Mucosa of descending colon (tissue), 3 donors: ENCODE measurements around the gene RPTOR. TPM values are rescaled to one million over a fixed set of nuclear protein-coding genes. Genes with fewer than 3 reads are reported as not detected.

Experiments used
- ATAC-seq: fragments of 200-7000 bp; cut with Tn5 transposase; one replicate; pipeline ENCODE4 v1.9.1; 2020; ENCODE audit warnings: mild to moderate bottlenecking, moderate library complexity
- DNase-seq, 3 donors: peaks; one replicate each; pipeline ENCODE4 v3.0.0-alpha.2; 2020
- H3K36me3 ChIP-seq: fragments of 200-600 bp; one replicate; pipeline ENCODE4 v1.8.0; 2021; ENCODE audit warnings: low read depth, mild to moderate bottlenecking
- H3K4me1 ChIP-seq: fragments of 200-600 bp; one replicate; pipeline ENCODE4 v1.8.0; 2021; ENCODE audit warnings: low read depth, mild to moderate bottlenecking
- H3K4me3 ChIP-seq: fragments of 200-600 bp; one replicate; pipeline ENCODE4 v1.8.0; 2021; ENCODE audit warnings: mild to moderate bottlenecking
- H3K9me3 ChIP-seq: fragments of 200-600 bp; one replicate; pipeline ENCODE4 v1.8.0; 2021; ENCODE audit warnings: mild to moderate bottlenecking
- intact Hi-C, 2 donors: fragments of 100-400 bp; cut with DNase I in 1 of 2; cut with micrococcal nuclease in 1 of 2; formaldehyde crosslinking; loops; one replicate each; pipeline versions ENCODE4 v1.11.0 to v1.11.1; 2022; cut with DNase I, micrococcal nuclease
- total RNA-seq, 3 donors: library from RNA; stranded (reverse); fragmentation: NEBNext Ultra II Directional in 2 of 3; extraction: Animal tissue kit (Norgen Biotek cat#: 25700) in 2 of 3; gene quantifications; one replicate each; pipeline versions ENCODE4 v1.2.1 to v1.2.4, GENCODE V29; 2021 to 2023
- TF ChIP-seq, protein P1 (sequence below): fragments of 200-600 bp; IDR thresholded peaks from one replicate; pipeline ENCODE4 v1.8.0; 2022; ENCODE audit warnings: antibody characterized with exemption, mild to moderate bottlenecking
- donor health status: DM: no; HTN: no; CAD: no; lungs with moderate emphysema.
- donor health status: DM: no; HTN: no; CAD: no.
- donor health status: DM: no; HTN: yes; CAD: no.

The RPTOR gene
- total RNA-seq, 3 donors from 2014 or later, result 30.5 to 44.4 (median 37.2) TPM

- Histone ChIP-seq H3K4me1 (peaks cover 20% of the 10 kb centered on the region), H3K9me3 (no peaks in the 10 kb centered on the region), H3K4me3 (no peak overlapping the region), H3K36me3 (no peaks in the 10 kb centered on the region)
- no peak for ATAC-seq
- intact Hi-C loops, result no loop called here
- DNase-seq, result no peak
- TF ChIP-seq, protein P1, sequence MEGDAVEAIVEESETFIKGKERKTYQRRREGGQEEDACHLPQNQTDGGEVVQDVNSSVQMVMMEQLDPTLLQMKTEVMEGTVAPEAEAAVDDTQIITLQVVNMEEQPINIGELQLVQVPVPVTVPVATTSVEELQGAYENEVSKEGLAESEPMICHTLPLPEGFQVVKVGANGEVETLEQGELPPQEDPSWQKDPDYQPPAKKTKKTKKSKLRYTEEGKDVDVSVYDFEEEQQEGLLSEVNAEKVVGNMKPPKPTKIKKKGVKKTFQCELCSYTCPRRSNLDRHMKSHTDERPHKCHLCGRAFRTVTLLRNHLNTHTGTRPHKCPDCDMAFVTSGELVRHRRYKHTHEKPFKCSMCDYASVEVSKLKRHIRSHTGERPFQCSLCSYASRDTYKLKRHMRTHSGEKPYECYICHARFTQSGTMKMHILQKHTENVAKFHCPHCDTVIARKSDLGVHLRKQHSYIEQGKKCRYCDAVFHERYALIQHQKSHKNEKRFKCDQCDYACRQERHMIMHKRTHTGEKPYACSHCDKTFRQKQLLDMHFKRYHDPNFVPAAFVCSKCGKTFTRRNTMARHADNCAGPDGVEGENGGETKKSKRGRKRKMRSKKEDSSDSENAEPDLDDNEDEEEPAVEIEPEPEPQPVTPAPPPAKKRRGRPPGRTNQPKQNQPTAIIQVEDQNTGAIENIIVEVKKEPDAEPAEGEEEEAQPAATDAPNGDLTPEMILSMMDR, result no peak
Observed at GRCh38 chr17:80850817-80851216, 306.2 kb downstream of the RPTOR start.

- no peaks in the 10 kb centered on the region for H3K9me3 ChIP-seq
- DNase-seq (no peak), ATAC-seq (no peak)
- no peak overlapping the region for H3K4me3 ChIP-seq
- TF ChIP-seq, protein P1, result no peak
- no peaks in the 10 kb centered on the region for H3K36me3 ChIP-seq
- H3K4me1 ChIP-seq, result peaks cover 23% of the 10 kb centered on the region
- intact Hi-C loops, result no loop called here
Observed at GRCh38 chr17:80851277-80851925, 306.8 kb downstream of the RPTOR start.

- H3K4me3 ChIP-seq, result no peak overlapping the region
- TF ChIP-seq, protein P1, result no peak
- H3K9me3 ChIP-seq, result no peaks in the 10 kb centered on the region
- intact Hi-C loops, result no loop called here
- peaks cover 17% of the 10 kb centered on the region for H3K4me1 ChIP-seq
- DNase-seq, result no peak
- ATAC-seq, result no peak
- no peaks in the 10 kb centered on the region for H3K36me3 ChIP-seq
Observed at GRCh38 chr17:80852476-80853015, 307.9 kb downstream of the RPTOR start.

GRCh38 chr17:80853076-80853475 lies 308.4 kb downstream of the RPTOR start:
- ATAC-seq (no peak), DNase-seq (no peak)
- H3K9me3 ChIP-seq, result no peaks in the 10 kb centered on the region
- TF ChIP-seq, protein P1, result no peak
- intact Hi-C loops, result no loop called here
- H3K4me3 ChIP-seq, result no peak overlapping the region
- peaks cover 13% of the 10 kb centered on the region for H3K4me1 ChIP-seq
- no peaks in the 10 kb centered on the region for H3K36me3 ChIP-seq

- ATAC-seq, result no peak
- intact Hi-C loops, result no loop called here
Observed at GRCh38 chr17:80854220-80854619, 309.6 kb downstream of the RPTOR start.

More at GRCh38 chr17:80854220-80854619, 309.6 kb downstream of the RPTOR start:
- no peaks in the 10 kb centered on the region for H3K36me3 ChIP-seq
- no peaks in the 10 kb centered on the region for H3K9me3 ChIP-seq
- H3K4me1 ChIP-seq, result peaks cover 7% of the 10 kb centered on the region
- no peak overlapping the region for H3K4me3 ChIP-seq
- DNase-seq, result peak in 1 of 3 donors; percentile 17
- TF ChIP-seq, protein P1, result no peak
